ENCODE measurements around the gene DCHS2.

The DCHS2 gene

DNA sequence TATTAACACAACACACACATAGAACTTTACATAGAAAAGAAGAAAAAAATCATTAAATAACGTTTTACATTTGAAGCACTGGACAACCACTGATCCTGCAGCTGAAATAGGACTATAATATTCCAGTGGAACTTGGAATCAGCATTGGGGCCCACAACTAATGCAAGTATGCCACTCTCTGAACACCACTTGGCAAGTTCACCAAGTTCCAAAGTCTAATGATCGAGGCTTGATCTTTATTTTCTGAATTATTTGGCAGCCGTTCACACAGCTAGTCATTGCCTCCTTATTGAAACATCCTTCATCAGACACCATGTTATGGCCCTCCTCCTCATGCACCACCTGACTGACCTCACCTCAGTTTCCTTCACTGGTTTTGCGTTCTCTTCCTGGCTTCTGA, 107.6 kb downstream of the DCHS2 start:
- DNase-seq (ENCODE audit: low read depth, low spot score), result no peak

DNA sequence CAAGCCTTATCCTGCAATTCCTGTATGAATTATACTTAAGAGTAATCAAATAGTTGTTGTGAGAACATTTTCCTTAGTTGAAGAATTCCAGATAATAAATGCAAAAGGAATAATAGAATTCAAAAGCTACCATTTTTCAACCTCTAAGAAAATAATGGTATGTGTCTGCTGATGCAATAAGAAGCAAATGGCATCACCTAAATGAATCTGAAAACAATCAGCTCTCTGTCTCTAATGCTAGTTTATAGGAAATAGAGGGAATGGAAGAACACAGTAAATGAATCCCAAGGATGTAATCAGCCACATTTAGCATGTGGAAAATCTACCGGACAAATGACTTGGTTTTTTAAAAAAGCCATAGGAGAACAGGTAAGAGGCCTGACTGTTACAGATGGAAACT, 115.1 kb downstream of the DCHS2 start:
- DNase-seq (ENCODE audit: low read depth, low spot score), result no peak

DNA sequence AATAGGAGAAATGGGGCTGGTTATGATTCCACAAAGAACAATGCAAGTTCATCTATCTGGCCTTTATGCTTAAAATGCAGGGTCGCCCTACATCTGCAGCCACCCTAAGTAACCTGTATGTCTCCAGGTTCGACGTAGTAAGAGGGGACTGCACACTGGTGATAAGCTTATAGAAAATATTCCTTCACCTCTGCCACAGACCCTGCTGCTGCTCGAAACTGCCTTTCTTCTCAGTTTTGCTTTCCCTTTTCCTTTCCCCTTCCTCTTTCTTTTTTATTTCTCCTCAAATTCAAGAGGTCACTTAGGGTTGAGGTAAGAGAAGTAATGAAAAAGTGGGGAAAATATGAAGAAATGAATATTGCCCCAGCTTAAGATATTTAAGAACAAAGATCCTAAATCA, 123.5 kb downstream of the DCHS2 start:
- DNase-seq (ENCODE audit: low read depth, low spot score), result no peak

DNA sequence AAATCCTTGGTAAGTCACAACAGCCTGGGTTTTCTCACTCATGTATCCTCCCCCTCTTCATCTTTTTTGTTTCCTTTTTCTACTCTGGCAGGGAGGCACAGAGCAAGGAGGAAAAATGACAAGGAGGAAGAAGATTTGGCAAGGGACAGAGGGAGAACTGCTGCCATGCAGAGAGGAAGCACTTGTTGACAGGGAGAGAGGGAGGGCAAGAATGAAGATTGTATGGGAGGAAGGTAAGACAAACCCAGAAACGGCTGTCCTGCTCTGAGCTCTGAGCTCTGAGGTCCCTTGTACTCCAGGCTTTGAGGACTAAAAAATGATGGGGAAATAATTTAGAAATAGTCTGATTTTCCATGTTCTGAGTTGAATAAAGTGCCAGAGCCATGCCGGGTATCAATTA, 123.9 kb downstream of the DCHS2 start:
- no peak for DNase-seq (ENCODE audit: low read depth, low spot score)

DNA sequence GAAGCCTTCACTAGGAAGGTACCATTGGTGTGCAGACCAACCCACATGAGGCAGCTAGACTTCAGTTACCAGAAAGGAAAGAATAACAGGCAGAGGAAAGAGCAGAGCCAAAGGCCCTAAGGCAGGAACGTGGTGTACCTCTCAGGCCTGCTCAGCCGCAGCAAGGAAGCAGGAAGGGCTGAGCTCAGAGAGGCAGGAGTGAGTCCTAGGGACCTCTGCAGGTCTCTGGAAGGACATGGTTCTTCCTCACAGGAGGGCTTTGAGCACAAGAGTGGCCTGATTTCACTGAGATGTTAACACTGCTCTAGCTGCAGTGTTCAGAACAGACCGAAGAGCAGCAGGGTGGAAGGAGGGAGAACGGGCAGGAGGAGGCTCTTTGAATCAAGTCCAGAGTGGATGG, 124.6 kb downstream of the DCHS2 start:
- peak; percentile 13 for DNase-seq (ENCODE audit: low read depth, low spot score)

DNA sequence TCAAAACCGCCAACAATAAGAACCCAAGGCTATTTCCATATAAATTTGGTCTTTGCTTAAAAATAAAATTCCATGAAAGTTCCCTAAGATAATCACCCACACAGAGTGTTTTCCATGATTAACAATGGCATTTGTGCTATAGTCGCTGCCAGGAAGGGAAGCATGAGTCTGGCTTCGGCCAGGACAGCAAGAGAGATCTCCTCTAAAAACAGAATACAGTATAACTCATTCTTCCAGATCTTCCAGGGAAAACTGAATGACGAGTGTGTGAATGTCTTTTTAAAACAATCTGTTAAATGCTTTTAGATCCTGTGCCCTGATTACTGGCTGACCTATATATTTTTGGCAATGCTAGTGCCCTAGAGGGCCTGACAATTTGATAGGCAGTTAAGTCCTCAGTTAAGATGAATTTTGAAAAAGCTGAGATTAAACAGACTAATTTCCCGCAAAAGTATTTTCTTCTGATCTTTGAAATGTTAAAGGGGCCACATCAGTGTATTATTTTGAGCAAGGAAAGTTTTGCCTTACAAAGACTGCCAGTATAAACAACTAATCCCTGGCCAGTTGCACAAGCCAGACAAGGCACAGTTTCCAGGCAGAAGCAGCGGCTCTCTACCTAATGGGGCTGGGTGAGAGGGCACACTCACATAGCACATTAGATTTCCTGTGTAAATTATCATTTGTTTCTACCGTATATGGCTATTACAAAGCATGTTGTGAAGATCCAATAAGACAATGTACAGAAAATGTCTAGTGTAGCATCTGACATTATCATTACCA, 127.3 kb downstream of the DCHS2 start:
- no peak for DNase-seq (ENCODE audit: low read depth, low spot score)

DNA sequence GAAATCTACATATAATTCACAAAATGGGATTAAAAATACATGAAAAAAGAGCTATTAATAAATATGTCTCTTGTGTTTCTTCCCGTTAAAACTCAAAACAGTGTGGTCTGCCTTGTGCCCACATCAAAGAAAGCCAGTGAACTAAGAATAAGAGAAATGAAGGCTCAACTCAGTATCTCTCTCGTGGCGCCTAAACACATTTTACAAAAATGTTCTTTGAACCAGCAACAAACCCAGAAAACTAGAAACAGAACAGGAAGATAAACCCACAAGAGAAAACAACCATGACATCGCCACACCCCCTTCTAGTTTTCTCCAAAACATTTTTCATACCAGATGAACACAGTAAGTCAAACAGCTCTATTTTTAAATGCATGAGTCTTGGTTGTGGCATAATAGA, 130.1 kb downstream of the DCHS2 start:
- DNase-seq (ENCODE audit: low read depth, low spot score), result no peak

DNA sequence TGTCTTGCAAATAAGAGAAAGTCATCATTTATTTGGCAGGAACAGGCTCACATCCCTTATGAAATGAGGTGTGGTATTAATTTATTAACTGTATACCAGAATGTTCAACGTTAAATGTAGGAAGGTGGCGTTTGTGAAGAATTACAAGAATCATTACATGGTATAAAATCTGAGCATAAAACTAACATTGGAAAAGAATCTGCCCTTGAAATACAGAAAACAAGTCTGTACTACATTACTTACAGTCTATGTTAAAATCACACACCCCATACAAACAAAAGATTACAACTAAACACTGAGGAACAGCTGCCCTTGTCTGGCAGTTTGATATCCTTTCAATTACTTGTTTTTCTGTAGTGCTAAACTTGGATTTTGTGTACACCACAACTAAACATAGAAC, 131.1 kb downstream of the DCHS2 start:
- no peak for DNase-seq (ENCODE audit: low read depth, low spot score)

DNA sequence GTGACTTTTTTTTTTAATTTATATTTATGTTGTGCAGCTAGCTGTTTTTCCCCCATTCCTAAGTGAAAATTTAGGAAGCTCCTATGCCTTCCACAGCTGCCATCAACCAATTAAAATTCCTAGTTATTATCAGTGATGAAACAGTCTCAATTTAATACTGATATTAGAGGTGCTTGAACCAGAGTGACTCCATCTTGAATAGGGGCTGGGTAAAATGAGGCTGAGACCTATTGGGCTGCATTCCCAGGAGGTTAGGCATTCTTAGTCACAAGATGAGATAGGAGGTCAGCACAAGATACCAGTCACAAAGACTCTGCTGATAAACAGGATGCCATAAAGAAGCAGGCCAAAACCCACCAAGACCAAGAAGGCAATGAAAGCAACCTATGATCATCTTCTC, 136.7 kb downstream of the DCHS2 start:
- no peak for DNase-seq (ENCODE audit: low read depth, low spot score)

DNA sequence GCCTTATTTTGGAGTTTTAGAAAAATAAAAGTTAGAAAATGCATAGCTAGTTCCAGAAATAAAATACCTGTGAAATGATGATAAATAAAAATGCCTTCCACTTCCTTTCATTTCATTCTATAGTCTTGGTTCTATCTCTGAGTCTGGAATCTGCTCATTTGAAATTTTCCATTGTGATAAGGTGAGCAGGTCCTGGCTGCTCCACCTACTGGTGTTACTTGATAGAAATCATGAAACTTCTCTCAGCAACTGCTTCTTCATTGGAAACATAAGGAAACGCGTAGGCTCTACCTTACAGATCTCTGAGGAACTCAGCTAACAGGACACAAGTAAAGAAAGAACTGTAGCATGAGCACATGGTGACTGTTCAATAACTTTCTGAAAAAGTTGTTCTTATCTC, 141.8 kb downstream of the DCHS2 start:
- no peak for DNase-seq (ENCODE audit: low read depth, low spot score)

DNA sequence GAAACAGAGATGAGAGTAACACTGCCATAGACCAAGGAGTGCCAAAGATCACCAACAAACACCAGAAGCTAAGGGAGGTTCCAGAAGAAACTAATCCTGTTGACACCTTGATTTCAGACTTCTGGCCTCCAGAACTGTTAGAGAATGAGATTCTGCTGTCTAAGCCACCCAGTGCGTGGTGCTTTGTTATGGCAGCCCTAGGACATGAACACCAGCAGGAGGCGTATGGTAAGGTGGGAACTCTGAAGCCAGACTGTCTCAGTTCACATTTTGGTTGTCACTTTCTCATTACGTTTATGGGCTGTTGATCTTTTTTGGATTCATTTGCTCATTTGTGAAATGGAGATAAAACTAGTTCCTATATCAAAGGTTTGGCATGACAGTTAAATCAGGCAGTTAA, 142.9 kb downstream of the DCHS2 start:
- DNase-seq (ENCODE audit: low read depth, low spot score), result no peak

DNA sequence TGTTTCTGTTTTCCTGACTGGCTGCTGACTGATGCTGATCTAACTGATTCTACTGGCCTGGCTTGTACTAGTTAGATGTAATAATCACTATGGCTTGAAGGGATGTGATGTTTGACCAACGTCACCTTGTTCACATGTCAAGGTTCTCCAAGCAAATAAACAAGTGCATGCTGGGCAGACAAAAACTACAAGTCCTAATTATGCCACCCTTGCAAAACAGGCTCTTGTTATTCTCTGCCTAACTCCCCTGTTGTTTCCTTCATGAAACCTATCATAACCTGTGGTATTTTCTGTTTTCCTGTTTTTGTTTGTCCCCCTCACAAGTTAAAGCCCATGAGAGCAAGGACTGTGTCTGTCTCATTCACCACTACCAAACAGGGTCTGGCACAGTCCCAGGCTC, 146.2 kb downstream of the DCHS2 start:
- no peak for DNase-seq (ENCODE audit: low read depth, low spot score)

DNA sequence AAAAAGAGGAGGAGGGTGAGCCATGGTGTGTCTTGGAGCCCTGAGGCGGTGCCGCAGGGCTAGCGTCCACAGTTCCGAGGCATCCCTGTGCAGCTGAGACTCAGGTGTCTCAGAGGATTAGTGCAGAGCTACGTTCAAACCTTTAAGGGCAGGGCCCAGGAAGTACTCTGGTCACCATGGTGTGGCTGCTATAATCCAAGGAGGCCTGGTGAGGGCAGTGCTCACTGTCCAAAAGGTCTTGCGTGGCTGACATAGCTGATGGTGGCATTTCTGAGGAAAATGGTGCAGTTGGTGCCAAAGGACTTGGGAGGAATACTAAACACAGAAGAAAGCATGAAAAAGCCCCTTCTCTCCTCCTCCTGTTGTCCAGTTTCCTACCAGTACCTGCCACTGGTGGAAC, 146.9 kb downstream of the DCHS2 start:
- DNase-seq (ENCODE audit: low read depth, low spot score), result peak; percentile 21

DNA sequence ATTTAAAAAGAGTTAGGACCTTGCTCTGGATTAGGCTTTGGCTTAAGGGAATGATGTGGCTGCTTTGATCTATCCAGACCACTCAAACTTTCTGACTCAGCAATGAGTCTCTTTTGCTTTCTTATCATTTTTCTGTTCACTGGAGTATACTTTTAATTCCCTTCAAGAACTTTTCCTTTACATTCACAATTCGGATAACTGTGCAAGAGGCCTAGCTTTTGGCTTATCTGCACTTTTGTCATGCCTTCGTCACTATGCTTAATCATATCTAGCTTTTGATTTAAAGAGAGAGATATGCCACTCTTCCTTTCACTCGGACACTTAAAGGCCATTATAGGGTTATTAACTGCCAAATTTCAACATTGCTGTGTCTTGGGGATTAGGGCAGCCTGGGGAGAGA, 147.9 kb downstream of the DCHS2 start:
- no peak for DNase-seq (ENCODE audit: low read depth, low spot score)

DNA sequence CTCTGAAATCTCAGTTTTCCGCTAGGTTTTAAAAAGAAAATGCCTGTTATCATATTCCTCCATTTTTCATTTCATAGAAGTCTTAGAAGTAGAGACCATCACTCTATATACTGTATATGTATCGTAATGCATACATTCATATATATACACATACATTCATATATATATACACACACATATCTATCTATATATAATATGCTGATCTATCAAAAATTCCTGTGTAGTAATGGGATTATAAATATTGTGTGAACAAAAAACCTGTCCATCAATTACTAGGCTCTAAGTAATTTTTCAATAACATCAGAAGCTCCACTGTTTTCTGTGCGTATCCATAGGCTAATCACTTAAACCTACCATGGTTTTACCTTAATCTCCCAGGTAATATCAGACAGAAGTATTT, 150.2 kb downstream of the DCHS2 start:
- DNase-seq (ENCODE audit: low read depth, low spot score), result no peak

DNA sequence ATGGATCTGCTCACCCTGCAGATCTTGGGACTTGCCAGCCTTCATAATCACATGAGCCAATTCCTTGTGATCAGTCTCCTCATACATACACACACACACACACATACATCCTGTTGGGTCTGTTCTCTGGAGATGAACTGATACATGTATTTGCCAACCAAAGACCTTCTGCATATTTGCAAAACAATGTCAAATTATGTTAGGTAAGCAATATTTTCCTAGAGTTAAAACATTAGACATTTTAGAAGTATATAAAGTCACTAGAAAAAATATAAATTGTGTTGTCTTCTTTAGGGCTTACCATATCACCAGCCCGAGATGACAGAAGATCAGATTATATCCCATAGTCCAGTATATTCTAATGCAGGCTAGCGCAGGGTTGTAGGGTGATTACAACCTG, 156.0 kb downstream of the DCHS2 start:
- DNase-seq (ENCODE audit: low read depth, low spot score), result no peak

DNA sequence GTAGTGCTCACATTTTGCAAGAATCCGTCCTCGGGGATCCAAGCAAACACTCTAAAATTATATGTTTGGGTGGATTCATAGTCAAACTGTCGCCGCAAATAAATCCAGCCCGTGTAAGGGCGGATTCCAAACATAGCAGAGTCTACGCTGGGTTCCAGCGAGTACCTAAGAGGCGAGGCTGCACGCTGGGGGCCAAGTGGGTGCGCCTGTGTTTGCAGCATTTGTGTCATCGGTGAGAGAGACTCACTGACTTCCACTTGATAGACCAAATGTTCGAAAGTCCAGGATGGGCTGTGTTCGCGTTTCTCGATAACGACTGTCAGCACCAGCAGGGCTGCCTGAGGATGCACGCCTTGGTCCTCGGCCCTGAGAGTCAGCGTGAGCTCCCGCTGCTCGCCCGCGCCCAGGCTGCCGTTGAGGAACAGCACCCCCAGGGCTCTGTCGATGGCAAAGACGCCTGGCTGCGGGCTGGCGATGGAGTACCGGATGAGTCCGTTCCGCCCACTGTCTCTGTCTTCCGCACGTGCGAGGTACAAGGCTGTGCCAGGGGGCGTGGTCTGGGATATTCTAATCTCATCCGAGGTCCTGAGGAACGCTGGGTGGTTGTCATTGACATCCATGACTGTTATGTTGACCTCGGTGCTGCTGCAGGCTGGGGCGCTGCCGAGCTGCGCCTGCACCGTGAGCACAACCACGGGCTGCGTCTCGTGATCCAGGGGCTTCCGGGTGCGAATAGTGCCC, 158.7 kb downstream of the DCHS2 start:
- peak; percentile 71 for DNase-seq (ENCODE audit: low read depth, low spot score)

DNA sequence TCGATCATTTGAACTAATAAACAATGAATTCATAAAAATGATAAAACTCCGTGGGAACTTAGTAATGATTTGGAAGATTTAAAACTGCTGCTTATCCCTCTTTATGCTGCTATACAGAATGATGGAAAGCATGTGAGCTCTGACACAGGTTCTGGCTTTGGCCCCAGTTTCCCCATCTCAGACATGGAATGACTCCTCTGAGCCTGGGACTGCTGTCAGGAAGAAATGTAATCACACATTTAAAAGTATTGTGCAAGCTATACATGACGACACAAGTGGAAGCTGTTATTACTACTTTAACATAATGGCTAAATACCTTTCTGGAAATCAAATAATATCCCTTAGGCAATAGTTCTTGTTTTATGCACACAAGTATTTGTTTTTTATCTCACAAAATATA, 161.7 kb downstream of the DCHS2 start:
- DNase-seq (ENCODE audit: low read depth, low spot score), result no peak

DNA sequence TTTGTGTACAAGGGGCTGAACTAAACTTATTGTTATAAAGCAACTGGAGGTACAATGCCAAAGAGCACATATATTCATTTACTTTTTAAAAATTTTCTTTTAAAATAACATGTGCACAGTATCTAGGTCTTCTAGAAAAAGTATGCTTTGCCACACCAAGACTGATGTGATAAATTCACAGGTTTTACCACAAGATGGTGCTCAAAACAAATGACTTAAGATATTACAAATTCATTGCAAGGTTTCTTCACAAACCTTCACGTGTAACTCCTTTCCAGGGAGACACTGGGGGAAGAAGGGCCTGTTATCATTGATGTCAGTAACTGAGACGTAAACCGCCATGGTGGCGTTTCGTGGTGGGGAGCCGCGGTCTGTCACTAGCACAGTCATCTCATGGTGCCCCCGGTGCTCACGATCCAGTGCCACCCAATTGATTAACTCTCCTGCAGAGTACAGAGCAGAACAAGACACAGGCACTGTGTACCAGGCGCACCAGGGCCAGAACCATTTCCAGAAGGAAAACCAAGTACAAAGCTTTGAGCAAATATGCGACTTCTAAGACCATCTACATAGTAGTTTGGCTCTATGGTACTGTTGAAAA, 162.2 kb downstream of the DCHS2 start:
- DNase-seq (ENCODE audit: low read depth, low spot score), result no peak

DNA sequence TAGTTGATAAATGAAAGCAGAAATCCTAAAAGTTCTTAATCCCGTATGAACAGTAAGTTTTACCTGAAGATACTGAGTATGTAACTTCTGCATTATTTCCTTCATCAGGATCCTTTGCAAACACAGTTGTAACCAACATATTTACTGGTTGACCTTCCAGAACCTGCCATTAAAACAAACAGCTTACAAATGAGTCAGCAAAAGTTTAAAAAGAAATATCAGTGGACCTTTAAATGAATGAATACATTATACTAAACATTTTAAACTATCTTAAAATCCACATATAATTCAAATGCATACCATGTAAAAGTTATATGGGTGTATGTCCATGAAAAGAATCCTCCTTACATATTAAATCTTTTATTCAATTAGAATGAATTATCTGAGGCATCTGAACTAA, 163.6 kb downstream of the DCHS2 start:
- no peak for DNase-seq (ENCODE audit: low read depth, low spot score)

DNA sequence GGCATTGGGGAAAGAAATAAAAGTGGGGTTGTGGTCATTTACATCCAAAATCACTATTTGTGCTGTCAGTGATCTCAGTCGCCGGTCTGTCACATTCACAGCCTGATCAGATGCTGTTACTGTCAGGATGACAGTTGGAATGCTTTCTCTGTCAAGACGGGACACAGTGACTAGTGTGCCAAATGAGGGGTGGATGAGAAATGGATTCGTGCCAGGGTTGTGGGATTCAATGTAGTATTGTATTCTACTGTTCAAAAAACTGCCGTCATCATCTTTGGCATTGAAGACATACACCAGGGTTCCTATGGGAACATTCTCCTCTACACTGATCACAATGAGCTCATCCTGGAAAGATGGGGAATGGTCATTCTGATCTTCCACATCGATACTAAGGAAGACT, 171.1 kb downstream of the DCHS2 start:
- DNase-seq (ENCODE audit: low read depth, low spot score), result no peak

DNA sequence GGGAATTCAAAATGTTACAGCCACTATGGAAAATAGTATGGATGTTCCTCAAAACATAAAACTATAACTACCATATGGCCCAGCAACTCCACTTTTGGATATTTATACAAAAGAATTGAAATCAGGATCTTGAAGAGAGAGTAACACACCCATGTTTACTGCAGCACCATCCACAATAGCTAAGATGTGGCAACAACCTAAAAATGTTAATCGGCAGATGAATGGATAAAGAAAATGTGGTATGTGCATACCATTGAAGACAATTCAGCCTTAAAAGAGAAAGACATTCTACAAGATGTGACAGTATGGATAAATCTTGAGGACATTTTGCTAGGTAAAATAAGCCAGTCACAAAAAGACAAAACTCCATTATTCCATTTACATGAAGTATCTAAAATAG, 171.9 kb downstream of the DCHS2 start:
- no peak for DNase-seq (ENCODE audit: low read depth, low spot score)

Measured in ELF-1 (cell line).